ENCODE results near the gene APOD.

- no peak for TF ChIP-seq MYNN (IDR thresholded peaks at IDR 0.05)
- TF ChIP-seq MYNN (CRISPR knock-in tag; IDR thresholded peaks at IDR 0.05): no peak
- no peak for TF ChIP-seq JUND (IDR thresholded peaks at IDR 0.05; ENCODE audit: borderline replicate concordance, low read depth, low read length)
- TF ChIP-seq JUND (tag; IDR thresholded peaks at IDR 0.05; ENCODE audit: borderline replicate concordance, low read depth, low read length): no peak
- TF ChIP-seq MTA3 (IDR thresholded peaks at IDR 0.05; ENCODE audit: borderline replicate concordance): no peak
- no peak for TF ChIP-seq GATA2 (CRISPR knock-in tag; IDR thresholded peaks at IDR 0.05)
- no peak for TF ChIP-seq ZNF589 (CRISPR knock-in tag; IDR thresholded peaks at IDR 0.05; ENCODE audit: low read depth)
- TF ChIP-seq, protein P1, sequence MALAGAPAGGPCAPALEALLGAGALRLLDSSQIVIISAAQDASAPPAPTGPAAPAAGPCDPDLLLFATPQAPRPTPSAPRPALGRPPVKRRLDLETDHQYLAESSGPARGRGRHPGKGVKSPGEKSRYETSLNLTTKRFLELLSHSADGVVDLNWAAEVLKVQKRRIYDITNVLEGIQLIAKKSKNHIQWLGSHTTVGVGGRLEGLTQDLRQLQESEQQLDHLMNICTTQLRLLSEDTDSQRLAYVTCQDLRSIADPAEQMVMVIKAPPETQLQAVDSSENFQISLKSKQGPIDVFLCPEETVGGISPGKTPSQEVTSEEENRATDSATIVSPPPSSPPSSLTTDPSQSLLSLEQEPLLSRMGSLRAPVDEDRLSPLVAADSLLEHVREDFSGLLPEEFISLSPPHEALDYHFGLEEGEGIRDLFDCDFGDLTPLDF (CRISPR knock-in tag; IDR thresholded peaks at IDR 0.05): no peak
- TF ChIP-seq ZNF23 (CRISPR knock-in tag; IDR thresholded peaks at IDR 0.05): no peak
- no peak for TF ChIP-seq CHD1 (IDR thresholded peaks at IDR 0.05; ENCODE audit: low read length)
- TF ChIP-seq ZKSCAN8 (CRISPR knock-in tag; IDR thresholded peaks at IDR 0.05): no peak
- TF ChIP-seq, protein P2, sequence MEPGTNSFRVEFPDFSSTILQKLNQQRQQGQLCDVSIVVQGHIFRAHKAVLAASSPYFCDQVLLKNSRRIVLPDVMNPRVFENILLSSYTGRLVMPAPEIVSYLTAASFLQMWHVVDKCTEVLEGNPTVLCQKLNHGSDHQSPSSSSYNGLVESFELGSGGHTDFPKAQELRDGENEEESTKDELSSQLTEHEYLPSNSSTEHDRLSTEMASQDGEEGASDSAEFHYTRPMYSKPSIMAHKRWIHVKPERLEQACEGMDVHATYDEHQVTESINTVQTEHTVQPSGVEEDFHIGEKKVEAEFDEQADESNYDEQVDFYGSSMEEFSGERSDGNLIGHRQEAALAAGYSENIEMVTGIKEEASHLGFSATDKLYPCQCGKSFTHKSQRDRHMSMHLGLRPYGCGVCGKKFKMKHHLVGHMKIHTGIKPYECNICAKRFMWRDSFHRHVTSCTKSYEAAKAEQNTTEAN (CRISPR knock-in tag; IDR thresholded peaks at IDR 0.05): no peak
- TF ChIP-seq TCF7L2 (IDR thresholded peaks at IDR 0.05; ENCODE audit: low read depth, low read length): no peak
- no peak for TF ChIP-seq KDM1A (IDR thresholded peaks at IDR 0.05)
- TF ChIP-seq E2F4 (CRISPR knock-in tag; IDR thresholded peaks at IDR 0.05; ENCODE audit: low read depth): no peak
- no peak for TF ChIP-seq E4F1 (CRISPR knock-in tag; IDR thresholded peaks at IDR 0.05; ENCODE audit: borderline replicate concordance)
These were observed 59.4 kb downstream of the APOD start for GRCh38 chr3:195524171-195524896.
